AG04450 (cell line): ENCODE data around the gene AGAP9. TPM values are rescaled to one million over a fixed set of nuclear protein-coding genes. Genes with fewer than 3 reads are reported as not detected.
"Not testable (repeated sequence)": the region's sequence is repeated elsewhere in the genome, so short reads cannot be mapped to it uniquely, and the experiment has no call there.

Experiments used
- CTCF ChIA-PET: fragments of 300-600, 350-600 bp; formaldehyde crosslinking; extraction: SDS; loops from one replicate; lab custom pipeline; 2022; ENCODE audit warnings: antibody characterized with exemption, inconsistent platforms; lab: Charles Lee
- POLR2A ChIA-PET: fragments of 350-600 bp; formaldehyde crosslinking; extraction: SDS; loops from one replicate; lab custom pipeline; 2021; ENCODE audit warnings: antibody characterized with exemption, inconsistent platforms; lab: Yijun Ruan, JAX
- DNase-seq: peaks from one replicate; pipeline ENCODE4 v3.0.0-alpha.2; 2011; ENCODE audit warnings: low read depth, low spot score
- H3K27ac ChIP-seq: one replicate; pipeline ENCODE4 v1.5.1; 2012; ENCODE audit warnings: low read depth, low read length, control low read depth
- H3K27me3 ChIP-seq: one replicate; pipeline ENCODE4 v1.6.0; 2012; ENCODE audit warnings: low read length; ENCODE audit not compliant: control insufficient read depth, insufficient read depth
- H3K4me3 ChIP-seq: 2 replicates; pipeline ENCODE4 v1.5.1; 2011; ENCODE audit warnings: mild to moderate bottlenecking, low read depth, low read length, control low read depth
- H3K9me3 ChIP-seq: 2 replicates; pipeline ENCODE4 v1.5.1; 2012; ENCODE audit warnings: low read length; ENCODE audit not compliant: control insufficient read depth, insufficient read depth
- CTCF ChIP-seq: IDR thresholded peaks from 2 replicates; pipeline ENCODE4 v1.5.1; 2011; ENCODE audit warnings: low read depth, low read length, control low read depth, inconsistent platforms
- polyA plus RNA-seq: library from polyadenylated mRNA; depleted of rRNA; stranded (reverse); fragments of >200 nt; gene quantifications from 2 replicates; pipeline ENCODE4 v1.2.3, GENCODE V29; 2011

Gene AGAP9
- polyA plus RNA-seq, 1 experiment = 3.6 TPM

GRCh38 chr10:47457826-47458225 lies 65.6 kb downstream of the AGAP9 start:
- Histone ChIP-seq H3K4me3 (no peak overlapping the region), H3K9me3 (no peaks in the 10 kb centered on the region), H3K27ac (no peak overlapping the region), H3K27me3 (peaks cover 4% of the 10 kb centered on the region)
- no peak for DNase-seq
- no peak for TF ChIP-seq CTCF
- CTCF ChIA-PET = no interaction called here
- POLR2A ChIA-PET = no interaction called here

GRCh38 chr10:47457528-47457820 lies 66.0 kb downstream of the AGAP9 start:
- H3K9me3 ChIP-seq = no peaks in the 10 kb centered on the region
- DNase-seq = no peak
- ChIA-PET POLR2A (no interaction called here), CTCF (no interaction called here)
- H3K27me3 ChIP-seq = peaks cover 4% of the 10 kb centered on the region
- H3K4me3 ChIP-seq = no peak overlapping the region
- TF ChIP-seq CTCF = no peak
- H3K27ac ChIP-seq = no peak overlapping the region

GRCh38 chr10:47456794-47457527 lies 66.5 kb downstream of the AGAP9 start:
- Histone ChIP-seq H3K27me3 (peaks cover 7% of the 10 kb centered on the region), H3K27ac (no peak overlapping the region), H3K4me3 (no peak overlapping the region), H3K9me3 (no peaks in the 10 kb centered on the region)
- CTCF ChIA-PET = no interaction called here
- POLR2A ChIA-PET = no interaction called here
- no peak for DNase-seq
- TF ChIP-seq CTCF = no peak

GRCh38 chr10:47456079-47456785 lies 67.2 kb downstream of the AGAP9 start:
- ChIA-PET CTCF (no interaction called here), POLR2A (no interaction called here)
- Histone ChIP-seq H3K9me3 (no peaks in the 10 kb centered on the region), H3K27ac (no peak overlapping the region), H3K4me3 (no peak overlapping the region), H3K27me3 (peaks cover 9% of the 10 kb centered on the region)
- no peak for DNase-seq
- no peak for TF ChIP-seq CTCF

- DNase-seq, POLR2A ChIA-PET, H3K27ac ChIP-seq, H3K27me3 ChIP-seq, CTCF ChIA-PET, H3K9me3 ChIP-seq, H3K4me3 ChIP-seq: not testable (repeated sequence)
These were observed 67.9 kb downstream of the AGAP9 start for GRCh38 chr10:47455350-47456078.
